ENCODE data around the gene SARNP. TPM values are rescaled to one million over a fixed set of nuclear protein-coding genes. Genes with fewer than 3 reads are reported as not detected.

Gene SARNP
- total RNA-seq, 4 donors from 2014 or later = 56.6 to 69.3 (median 64.0) TPM

DNA sequence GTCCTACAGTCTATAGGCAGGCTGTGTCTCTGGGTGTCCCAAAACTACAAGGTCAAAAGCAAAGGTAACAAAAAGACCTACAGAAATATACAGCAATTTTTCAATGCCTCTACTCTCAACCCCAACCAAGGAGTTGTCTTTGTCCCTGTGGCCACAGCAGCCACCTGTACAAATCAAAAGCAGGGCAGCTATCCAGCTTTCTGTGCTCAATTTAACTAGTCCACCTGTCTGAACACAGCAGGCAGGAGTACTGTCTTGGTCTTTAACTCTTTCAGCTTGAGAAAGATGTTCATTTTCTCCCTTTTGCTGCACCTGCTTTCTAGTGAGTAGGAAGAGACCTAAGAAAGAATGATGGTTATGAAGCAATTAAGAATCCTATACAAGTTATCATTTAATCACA is 54.9 kb downstream of the SARNP start:
- no peak for TF ChIP-seq CTCF (IDR thresholded peaks at IDR 0.05; ENCODE audit: low read depth)

DNA sequence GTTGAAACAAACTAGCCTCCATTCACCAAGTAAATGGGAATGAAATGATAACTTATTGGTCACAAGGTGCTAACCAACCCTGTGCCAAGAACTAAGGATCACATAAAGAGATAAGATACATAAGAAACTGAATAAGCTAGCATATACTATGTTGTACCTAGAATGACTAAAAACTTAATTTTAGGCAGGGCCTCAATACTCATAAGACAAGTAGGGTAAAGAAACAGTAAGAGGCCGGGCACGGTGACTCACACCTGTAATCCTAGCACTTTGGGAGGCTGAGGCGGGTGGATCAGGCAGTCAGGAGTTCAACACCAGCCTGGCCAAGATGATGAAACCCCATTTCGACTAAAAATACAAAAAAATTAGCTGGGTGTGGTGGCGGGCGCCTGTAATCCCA is 56.9 kb downstream of the SARNP start:
- no peak for TF ChIP-seq CTCF (IDR thresholded peaks at IDR 0.05; ENCODE audit: low read depth)

DNA sequence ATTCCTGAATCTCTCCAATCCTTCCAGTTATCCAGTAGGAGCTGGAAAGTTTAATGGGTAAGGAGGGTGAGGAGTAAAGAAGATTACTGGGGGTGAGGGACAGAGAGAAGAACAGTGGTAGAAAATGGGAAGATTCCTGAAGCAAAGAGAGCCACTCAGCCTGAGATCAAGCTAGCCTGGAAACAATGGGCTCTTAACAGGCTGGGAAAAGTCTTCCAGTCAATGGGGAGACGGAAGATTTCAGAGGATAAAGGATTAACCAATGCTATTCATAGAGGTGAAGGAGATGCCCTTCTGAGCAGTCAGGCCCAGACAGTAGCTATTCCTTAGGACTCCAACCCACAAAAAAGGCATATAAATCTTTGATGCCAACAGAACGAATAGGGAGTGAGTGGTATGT is 59.8 kb downstream of the SARNP start:
- TF ChIP-seq CTCF (IDR thresholded peaks at IDR 0.05; ENCODE audit: low read depth) = no peak

GRCh38 chr12:55755246-55755645 is 62.3 kb downstream of the SARNP start:
- no peak for TF ChIP-seq CTCF (IDR thresholded peaks at IDR 0.05; ENCODE audit: low read depth)

DNA sequence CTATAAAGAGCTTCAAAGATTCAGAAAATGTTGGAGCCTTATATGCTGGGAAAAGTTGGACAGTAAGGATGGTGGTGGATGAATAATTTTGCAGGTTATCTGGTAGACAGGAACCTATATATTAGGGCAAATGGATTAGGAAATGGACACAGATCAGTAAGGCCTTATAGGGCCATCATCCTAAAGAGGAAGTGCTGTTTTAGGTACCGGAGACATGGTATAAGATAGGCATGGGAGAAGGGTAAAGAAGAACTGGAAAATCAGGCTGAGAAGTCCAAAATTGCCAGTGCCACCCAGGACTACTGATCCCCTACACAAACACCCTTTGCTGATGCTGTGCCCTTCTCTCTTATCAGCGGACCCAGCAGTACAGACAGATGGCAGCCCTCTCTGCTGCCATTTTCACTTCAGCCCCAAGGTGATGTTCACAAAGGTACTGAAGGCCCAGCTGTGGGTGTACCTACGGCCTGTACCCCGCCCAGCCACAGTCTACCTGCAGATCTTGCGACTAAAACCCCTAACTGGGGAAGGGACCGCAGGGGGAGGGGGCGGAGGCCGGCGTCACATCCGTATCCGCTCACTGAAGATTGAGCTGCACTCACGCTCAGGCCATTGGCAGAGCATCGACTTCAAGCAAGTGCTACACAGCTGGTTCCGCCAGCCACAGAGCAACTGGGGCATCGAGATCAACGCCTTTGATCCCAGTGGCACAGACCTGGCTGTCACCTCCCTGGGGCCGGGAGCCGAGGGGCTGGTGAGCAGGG is 69.1 kb downstream of the SARNP start:
- no peak for TF ChIP-seq CTCF (IDR thresholded peaks at IDR 0.05; ENCODE audit: low read depth)

GRCh38 chr12:55746913-55747231 is 70.7 kb downstream of the SARNP start:
- TF ChIP-seq CTCF (IDR thresholded peaks at IDR 0.05; ENCODE audit: low read depth) = no peak

DNA sequence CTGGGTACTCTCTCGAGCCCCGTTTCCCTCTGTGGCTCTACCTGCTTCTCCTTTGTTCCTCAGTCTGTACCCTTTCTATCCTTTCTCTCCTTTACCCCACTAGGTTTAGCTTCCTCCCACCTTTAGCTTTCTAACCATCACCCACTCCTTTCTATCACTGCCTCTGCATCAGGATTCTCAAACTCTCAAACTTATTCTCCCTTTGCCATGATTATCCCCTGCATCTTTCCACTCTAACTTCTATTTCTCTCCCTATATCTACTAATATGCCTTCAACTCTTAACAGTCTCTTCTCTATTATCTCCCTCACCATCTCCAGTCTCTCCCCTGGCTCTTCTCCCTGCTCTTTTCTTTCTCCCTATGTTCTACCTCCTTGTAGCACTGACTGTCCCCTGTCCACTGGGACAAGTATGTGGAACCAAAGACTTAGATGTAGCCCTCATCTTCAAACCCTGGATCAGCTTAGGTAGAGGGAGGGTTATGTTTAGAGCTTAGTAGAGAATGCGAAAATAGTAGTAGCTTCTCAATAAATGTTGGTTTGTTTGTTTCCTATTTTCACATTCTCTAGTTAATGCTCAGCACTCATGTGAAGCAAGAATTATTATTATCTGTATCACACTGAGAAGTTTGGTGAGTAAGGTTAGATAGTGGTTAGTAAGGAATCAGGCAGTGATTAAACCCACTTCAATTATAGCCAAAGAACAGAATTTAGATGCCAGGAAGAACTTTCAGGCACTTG is 71.2 kb downstream of the SARNP start:
- no peak for TF ChIP-seq CTCF (IDR thresholded peaks at IDR 0.05; ENCODE audit: low read depth)
